Right kidney (tissue), 1 donor: ENCODE results near the gene HHIPL1.

Experiments
- DNase-seq: peaks from one replicate; pipeline ENCODE4 v3.0.0-alpha.2; 2016

The HHIPL1 gene

DNA sequence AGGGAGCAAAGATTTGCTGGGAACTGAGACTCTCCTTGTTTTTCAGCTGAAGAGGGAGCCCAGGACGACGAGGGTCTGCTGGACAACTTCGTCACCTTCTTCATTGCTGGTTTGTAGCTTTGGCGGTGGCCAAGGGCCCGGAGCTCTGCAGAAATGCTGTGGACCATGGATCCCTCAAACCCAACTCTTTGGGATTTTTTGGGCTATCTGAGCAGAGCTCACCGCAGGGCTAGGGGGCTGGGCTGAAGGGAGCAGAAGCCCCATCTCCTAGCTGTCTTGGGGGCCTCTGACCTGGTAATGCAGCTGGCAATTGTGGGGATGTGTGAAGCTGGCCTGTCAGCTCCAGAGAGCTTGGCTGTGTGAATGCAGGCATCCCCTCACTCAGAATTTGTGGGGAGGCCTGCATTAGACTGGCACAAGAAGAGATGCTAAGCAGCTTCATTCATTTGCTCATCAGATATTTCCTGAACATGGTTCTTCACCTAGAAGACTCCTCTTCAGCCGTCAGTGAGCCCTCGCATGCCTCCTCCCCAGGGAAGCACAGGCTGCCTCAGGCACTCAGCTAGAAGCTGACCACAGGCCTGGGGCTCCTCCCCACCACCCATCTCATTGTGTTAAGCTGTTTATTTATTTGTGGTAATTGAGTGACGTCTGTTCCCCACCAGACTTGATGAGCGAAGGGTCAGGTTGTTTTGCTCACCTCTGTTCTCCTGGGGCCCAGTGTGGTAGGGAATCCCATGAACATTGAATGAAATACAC, 71.3 kb downstream of the HHIPL1 start:
- no peak for DNase-seq

DNA sequence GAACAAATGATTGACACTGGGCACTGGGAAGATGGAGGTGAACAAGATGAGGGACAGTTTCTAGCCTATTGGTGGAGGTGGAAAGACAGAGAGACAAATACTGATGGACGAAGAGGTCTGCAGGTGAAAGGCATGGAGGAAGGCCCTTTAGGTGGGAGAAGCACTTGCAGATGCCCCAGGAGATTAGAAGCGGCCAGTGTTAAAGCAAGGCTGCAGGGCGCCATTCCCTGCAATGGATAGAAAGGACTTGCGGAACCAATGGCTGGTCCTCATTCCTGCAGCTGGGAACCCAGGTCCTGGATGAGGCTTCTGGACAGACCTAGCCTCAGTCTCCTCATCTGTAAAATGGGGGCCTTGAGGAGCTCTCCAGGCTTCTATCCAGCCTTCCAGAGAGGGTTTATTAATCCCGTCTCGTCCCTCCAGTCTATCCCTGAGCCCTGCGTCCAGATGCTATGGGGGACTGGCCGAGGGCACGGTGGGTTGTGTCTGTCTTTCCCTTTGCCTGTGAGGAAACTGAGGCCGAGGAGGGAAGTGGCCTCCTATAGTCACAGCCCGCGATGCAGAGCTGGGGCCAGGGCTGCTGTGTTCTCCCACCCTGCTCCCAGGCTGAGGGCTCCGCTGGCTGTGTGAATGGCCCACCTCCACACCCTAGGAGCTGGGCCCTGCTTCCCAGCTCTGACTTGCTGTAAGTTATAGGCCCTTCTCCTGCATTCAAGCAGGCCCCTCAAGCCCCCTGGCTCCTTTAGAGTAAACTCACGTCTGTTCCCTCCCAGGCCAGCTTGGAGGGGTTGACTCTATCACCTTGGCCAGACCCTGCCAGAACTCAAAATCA, 72.1 kb downstream of the HHIPL1 start:
- no peak for DNase-seq

DNA sequence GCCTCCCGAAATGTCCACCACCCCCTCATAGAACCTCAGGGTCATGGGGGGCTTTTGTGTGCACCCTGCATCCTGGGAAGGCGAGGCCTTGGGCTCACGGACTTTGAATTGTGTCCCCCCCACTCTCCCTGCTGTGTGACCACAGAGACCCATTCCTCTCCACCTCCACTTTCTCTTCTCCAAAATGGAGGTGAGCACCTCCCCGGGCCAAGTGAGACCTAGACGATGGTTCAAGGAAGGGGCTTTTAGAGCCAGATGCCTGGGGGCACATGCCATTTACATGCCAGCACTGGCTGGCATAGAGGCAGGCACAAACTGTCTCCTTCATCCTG, 72.7 kb downstream of the HHIPL1 start:
- DNase-seq, result no peak

DNA sequence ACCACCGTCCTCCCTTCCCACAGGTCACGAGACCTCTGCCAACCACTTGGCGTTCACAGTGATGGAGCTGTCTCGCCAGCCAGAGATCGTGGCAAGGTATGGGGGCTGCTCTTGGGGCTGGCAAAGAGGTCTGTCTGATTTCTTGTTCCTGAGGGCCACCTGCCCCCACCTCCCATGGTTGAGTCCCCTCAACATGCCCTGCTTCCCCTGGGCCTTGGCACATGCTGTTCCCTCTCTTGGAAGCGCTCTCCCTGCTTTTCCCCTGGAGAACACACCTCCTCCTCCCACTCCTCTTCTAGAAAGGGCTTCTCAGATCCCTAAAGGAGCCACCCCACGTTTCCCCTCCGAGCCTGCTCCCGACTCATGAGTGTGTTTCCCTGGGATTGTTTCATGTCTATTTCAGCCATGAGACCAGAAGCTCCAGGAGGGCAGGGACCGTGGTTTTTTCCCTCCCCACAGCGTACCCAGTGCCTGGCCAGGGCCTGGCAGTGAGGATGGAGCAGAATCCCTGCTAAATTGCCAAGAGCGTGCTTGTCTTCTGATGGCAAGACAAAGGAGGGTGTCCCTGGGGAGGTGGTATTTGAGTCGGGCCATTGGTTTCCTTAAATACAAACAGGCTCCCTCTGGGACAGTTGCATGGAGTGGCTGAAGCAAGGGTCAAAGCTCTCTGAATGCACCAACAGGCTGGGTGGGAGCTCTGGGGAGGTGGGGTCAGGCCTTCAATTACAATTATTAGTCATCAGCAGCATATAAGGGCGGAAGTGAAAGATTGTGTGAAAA, 73.3 kb downstream of the HHIPL1 start:
- no peak for DNase-seq

DNA sequence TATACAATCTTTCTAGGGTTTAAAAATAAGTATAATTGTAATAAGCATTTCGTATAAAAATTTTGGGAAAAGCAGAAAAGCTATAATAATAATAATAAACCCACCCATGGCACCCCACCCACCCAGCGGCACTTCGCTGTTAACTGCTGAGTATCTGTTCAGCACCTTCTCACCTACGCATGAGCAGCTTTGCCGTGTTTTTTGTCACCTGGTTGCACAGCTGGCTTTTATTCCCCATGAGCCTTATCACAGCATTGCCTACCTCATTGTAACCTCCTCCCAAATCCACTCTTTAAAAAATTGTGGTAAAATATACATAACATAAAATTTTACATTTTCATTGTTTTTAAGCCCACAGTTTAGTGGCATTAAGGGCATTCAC, 73.9 kb downstream of the HHIPL1 start:
- DNase-seq, result no peak

DNA sequence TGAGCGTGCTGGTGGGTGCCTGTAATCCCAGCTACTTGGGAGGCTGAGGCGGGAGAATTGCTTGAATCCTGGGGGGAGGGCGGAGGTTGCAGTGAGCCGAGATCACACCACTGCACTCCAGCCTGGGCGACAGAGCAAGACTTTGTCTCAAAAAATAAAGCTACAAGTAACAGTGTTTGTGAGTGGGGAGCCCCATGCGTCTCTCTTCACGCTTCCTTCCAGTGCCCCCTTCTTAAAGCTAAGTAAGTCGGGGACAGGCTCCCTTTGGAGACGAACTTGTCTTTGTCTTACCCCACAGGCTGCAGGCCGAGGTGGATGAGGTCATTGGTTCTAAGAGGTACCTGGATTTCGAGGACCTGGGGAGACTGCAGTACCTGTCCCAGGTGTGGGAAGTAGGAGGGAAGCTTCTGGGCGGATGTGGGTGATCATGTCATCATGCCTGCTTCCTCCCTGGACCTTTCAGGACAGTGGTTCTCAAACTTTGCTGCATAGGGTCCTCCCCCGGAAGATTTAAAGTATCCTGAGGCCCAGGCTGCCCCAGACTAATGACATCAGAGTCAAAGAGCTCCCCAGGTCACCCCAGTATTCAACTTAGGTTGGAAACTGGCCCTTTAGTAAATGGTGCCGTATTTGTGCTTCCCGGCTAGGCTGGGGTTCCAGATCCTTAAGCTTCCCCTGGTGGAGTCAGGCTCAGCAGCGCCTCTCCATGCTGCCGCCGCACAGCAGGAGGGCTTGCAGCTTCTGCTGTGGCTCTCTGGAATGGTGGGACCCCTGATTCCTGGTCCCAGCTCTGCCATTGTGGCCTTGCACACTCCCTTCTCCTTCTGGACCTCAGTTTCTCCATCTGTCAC, 76.2 kb downstream of the HHIPL1 start:
- DNase-seq, result no peak

DNA sequence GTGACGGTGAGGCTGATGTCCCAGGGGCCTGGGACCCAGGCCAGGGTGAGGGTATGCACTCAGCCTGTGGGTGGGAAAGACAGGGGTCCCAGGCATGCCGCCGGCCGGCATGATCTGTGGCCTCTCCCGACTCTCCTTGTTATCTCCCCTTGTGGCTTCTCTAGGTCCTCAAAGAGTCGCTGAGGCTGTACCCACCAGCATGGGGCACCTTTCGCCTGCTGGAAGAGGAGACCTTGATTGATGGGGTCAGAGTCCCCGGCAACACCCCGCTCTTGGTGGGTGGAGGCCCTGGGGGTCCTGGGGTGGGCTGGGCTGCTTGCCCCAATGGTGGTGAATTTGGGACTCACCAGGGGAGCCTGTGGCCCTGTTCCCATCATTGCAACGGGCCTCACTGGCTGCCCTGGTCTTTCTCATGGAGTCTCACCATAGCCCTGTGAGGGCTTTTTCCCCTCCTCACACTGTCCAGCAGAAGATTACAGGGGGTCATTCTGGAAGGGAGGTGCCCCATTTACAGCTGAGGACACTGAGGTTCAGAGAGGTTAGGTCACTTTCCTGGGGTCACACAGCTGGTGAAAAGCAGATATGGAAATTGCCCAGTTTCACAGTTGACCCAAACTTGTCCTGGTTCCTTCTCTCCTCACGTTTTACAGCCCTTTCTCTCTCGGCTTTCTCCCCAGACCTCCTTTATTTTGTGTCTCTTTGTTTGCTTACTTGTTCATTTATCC, 77.0 kb downstream of the HHIPL1 start:
- DNase-seq, result no peak

DNA sequence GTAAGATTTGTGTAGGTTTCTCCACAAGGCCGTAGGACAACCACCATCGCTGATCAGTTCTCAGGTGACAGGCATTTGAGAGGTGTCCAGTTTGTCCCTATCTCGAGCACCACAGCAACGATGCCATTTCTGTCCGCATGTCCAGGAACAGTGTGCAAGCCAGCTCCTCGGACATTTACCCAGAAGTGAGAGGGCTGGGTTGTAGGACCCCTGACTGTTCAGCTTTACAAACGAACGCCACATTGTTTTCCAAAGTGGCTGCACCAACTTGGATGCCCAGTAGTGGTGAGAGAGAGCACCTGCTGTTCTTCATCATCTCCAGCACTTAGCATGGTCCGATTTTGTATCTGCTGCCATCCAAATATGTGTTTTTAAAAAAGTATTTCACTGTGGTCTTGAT, 77.8 kb downstream of the HHIPL1 start:
- no peak for DNase-seq

DNA sequence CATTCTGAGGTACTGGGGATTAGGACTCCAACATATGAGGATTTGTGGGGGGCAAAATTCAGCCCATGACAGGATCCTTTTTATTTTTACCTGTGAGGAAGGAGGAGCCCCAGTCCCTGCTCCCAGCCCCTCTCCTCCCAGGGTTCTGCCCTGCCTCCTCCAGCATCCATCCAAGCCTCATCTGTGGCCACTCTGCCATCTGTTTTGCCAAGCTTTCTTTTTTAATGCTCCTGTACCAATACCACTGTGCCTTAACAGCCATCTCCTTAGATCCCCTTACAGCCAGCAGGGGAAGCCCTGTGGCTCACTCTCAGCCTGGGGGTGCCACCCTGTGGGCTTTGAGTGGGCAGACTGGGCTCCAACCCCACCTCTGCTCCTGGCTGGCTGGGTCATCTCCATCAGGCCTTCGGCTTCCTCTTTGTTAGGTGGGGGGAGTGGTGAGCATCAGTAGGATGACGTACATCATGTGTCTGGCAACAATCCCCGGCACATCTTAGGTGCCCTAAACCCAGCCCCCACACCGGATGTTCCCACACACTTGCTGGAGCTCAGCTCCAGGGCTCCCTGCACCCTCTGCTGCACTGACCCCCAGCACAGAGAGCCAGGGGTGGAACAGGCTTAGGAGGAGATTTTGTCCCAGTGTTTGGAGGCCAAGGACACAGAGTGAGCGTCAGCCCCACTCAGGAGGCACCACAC, 79.4 kb downstream of the HHIPL1 start:
- DNase-seq, result no peak

DNA sequence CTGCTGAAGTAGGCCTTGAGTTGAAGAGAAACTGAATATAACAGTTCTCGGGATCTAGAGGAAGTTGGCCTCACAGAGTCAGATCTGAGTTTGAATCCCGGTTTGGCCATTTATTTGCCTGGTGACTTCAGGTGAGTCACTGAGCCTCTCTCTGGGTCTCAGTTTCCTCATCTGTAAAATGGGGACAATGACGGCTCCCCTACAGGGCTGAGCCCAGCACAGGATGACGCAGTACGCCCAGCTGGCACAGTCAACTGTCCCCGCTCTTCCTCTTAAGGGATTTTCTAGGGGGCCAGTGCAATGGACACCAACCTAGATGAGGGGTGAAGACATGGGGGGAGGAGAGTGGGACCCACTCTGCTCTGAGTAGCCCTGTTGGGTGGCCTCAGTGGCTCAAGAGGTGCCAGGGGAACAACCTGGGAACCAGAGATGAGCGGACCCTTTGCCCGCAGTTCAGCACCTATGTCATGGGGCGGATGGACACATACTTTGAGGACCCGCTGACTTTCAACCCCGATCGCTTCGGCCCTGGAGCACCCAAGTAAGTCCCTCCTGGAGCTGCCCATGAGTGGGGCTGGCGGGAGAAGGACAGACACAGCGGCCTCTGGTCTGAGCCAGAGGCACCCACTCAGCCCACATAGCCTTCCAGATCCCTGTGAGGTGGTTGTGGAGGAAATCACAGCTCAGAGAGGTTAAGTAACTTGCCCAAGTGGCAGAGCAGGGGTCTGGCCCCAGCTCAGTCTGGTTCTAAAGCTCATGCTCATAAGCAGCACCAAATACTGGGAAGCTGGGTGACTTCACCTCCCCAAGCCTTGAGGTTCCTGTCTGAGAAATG, 80.2 kb downstream of the HHIPL1 start:
- no peak for DNase-seq

DNA sequence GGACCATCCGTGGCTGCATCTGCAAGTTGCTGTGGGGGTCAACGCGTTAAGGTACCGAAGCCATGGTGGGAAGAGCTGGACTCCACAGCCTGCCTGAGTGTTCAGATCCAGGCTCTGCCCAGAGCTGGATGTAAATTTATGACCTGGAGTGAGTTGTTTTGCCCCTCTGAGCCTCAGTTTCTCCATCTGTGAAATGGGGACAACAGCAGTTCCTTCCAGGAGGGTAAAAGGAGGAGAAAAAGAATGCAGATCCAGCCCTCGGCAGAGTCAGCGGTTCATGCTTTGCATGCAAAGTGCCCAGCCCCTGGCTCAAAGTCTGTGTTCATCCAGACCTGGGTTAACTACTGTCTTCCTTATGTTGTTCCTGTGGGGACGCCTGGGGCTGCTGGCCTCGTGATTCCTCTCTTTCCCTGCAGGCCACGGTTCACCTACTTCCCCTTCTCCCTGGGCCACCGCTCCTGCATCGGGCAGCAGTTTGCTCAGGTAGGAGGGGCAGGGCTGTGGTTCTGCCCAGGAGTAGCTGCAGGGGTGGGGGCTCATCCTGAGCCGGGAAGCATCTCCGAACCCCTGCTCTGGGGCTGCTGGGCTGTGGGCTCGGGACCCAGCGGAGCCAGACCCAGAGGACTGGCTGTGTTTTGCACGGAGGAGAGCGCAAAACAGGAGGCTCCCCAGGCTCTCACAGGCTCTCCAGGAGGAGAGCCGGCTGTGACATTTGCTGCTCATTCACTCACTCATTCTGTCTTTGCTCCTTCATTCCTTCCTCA, 81.0 kb downstream of the HHIPL1 start:
- peak; percentile 67 for DNase-seq

DNA sequence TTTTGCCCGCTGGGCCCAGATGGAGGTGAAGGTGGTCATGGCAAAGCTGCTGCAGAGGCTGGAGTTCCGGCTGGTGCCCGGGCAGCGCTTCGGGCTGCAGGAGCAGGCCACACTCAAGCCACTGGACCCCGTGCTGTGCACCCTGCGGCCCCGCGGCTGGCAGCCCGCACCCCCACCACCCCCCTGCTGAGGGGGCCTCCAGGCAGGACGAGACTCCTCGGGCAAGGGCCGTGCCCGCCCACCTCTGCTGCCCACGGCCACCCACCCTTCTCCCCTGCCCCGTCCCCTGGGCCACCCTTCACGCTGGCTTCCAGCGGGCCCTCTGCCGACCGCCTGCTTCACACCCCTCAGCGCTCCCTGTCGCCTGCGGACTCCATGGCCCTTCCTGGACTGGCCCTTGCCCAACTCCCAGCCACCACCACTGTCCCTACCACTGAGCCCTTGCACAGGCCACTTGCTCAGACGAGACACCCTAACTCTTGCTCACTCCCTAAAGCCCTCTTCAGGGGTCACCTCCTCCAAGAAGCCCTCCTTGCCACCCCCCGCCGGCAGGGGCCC, 81.7 kb downstream of the HHIPL1 start:
- DNase-seq, result no peak

DNA sequence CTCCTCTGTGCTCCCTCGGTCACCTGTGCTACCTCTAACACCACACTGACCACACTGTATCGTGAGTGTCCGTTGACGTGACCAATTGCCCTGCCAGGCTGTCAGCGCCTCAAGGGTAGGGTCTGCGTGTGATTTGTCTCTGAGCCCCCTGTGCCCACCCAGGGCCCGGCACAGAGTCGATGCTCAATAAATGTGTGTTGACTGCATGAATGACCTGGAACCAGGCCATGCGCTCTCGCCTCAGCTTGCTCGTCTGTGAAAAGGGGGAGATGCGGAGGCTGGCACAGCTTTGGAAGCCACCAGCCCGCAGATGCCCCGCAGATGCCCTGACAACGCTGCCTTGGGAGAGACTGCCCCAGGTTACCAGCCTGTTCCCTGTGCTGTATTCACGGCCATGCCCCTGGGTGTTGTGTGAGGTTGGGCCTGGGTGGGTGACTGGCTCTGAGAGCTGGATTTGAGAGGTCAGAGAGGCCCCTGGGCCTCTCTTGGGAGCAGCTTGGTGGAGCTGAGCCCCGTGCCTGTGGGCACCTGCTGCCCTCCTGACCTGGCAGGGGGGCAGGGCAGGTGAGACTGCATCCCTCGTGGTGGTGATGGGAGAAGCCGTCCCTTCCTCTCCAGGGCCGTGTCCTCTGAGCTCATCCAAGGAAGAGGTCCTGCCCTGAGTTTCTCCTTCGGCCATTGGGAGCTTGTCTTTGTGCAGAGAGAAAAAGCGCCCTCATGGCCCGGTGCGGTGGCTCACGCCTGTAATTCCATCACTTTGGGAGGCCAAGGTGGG, 82.4 kb downstream of the HHIPL1 start:
- DNase-seq, result no peak

DNA sequence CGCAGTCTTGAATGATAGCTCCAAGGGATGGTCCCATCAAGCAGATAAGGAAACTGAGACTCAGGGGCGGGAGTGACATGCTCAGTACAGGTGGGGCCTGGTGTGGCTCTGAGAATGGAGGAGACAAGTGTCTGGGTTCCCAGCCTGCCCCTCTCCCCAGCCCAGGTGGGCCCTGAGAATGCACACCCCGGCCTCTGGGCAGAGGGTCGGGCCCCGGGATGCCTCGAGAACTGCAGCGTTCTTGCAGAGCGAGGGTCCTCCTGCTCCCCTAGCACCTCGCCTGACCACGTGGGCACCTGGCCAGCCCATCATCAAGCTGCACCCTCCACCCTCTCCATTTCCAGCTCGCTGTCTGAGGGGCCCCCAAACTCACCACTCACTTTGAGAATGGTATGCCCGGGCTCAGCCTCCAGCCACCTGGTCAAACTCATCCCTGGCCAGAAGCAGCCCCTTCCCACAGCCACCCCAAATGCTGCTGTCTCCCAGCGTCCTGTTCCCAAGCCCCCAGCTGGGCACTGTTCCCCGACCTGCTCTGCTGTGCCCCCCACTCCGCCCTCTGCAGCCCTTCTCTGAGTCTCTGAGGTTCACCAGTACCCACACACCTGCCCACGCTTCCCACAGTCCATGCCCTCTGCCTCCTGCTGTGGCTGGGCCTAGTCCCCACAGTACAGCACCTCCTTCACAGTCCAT, 83.4 kb downstream of the HHIPL1 start:
- no peak for DNase-seq

DNA sequence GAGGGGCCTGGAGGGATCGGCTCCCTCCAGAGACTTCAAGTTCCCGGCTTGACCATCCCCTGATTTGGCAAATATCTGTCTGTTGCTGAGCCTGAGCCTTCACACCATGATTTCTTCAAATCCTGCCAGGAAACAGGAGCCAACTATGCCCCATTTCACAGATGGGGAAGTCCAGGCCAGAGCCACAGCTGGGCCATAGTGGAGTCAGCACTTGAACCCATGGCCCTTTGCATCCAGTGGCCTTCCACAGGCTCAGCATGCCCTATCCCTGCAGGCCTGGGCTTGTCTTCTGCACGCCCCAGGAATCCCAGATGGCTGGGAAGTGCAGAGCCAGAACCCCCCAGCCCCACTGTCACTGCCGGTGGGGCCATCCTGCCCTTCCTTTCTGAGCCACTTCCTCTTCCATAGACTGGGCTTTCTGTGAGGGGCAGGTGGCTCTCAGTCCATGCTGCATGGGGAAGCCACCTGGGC, 84.1 kb downstream of the HHIPL1 start:
- DNase-seq, result no peak
